SK-N-SH treated with all-trans-retinoic acid at 6 μM for 48 hours (cell line): ENCODE data around the gene AMIGO3.

ENCODE experiments used
- ATAC-seq: fragments of 200-7000 bp; cut with Tn5 transposase; 3 replicates; pipeline ENCODE4 v1.9.1; 2020; ENCODE audit warnings: mild to moderate bottlenecking, moderate library complexity
- ARNTL ChIP-seq: fragments of 450-650 bp; formaldehyde crosslinking; IDR thresholded peaks from 2 replicates; pipeline ENCODE4 v1.5.0; 2020; ENCODE audit warnings: low read depth, mild to moderate bottlenecking, moderate library complexity, borderline replicate concordance
- BACH2 ChIP-seq: fragments of 250-450 bp; sonication (Bioruptor Pico); IDR thresholded peaks from 2 replicates; pipeline ENCODE4 v1.9.0; 2021; ENCODE audit warnings: mild to moderate bottlenecking, borderline replicate concordance
- CSDC2 ChIP-seq: fragments of 250-450 bp; sonication (Bioruptor Pico); IDR thresholded peaks from 2 replicates; pipeline ENCODE4 v1.5.0; 2020; ENCODE audit warnings: mild to moderate bottlenecking, moderate library complexity
- GLIS3 ChIP-seq: fragments of 250-450 bp; sonication (Bioruptor Pico); IDR thresholded peaks from 2 replicates; pipeline ENCODE4 v1.5.0; 2020; ENCODE audit warnings: mild to moderate bottlenecking, moderate library complexity
- ISL1 ChIP-seq: fragments of 250-450 bp; sonication (Bioruptor Pico); IDR thresholded peaks from 2 replicates; pipeline ENCODE4 v2.1.2; 2022; ENCODE audit warnings: mild to moderate bottlenecking, moderate library complexity
- OSR1 ChIP-seq: fragments of 250-450 bp; sonication (Bioruptor Pico); IDR thresholded peaks from 2 replicates; pipeline ENCODE4 v1.8.0; 2022; ENCODE audit warnings: moderate library complexity, mild to moderate bottlenecking, inconsistent platforms
- RARB ChIP-seq: fragments of 250-450 bp; sonication (Bioruptor Pico); IDR thresholded peaks from 2 replicates; pipeline ENCODE4 v1.8.0; 2021; ENCODE audit warnings: mild to moderate bottlenecking, moderate library complexity
- SNAI2 ChIP-seq: fragments of 250-450 bp; sonication (Bioruptor Pico); IDR thresholded peaks from 2 replicates; pipeline ENCODE4 v1.5.0; 2020; ENCODE audit warnings: mild to moderate bottlenecking, moderate library complexity
- ZFP3 ChIP-seq: fragments of 250-450 bp; sonication (Bioruptor Pico); IDR thresholded peaks from 2 replicates; pipeline ENCODE4 v1.5.0; 2020; ENCODE audit warnings: mild to moderate bottlenecking, moderate library complexity
- ZNF565 ChIP-seq: fragments of 450-650 bp; formaldehyde crosslinking; conservative IDR thresholded peaks from 2 replicates; pipeline ENCODE4 v1.5.0; 2020; ENCODE audit warnings: low read depth, mild to moderate bottlenecking, moderate library complexity
- TF ChIP-seq, protein P1 (sequence below): fragments of 250-450 bp; sonication (Bioruptor Pico); IDR thresholded peaks from 2 replicates; pipeline ENCODE4 v1.5.0; 2020; ENCODE audit warnings: mild to moderate bottlenecking, moderate library complexity
- TF ChIP-seq, protein P2 (sequence below): fragments of 250-450 bp; sonication (Bioruptor Pico); IDR thresholded peaks from 2 replicates; pipeline ENCODE4 v1.5.1; 2020; ENCODE audit warnings: low read depth, mild to moderate bottlenecking, moderate library complexity
- TF ChIP-seq, protein P3 (sequence below): fragments of 250-450 bp; sonication (Bioruptor Pico); IDR thresholded peaks from 2 replicates; pipeline ENCODE4 v1.8.0; 2021; ENCODE audit warnings: low read depth, mild to moderate bottlenecking, moderate library complexity, borderline replicate concordance
- TF ChIP-seq, protein P4 (sequence below): fragments of 250-450 bp; sonication (Bioruptor Pico); IDR thresholded peaks from 2 replicates; pipeline ENCODE4 v1.8.0; 2020; ENCODE audit warnings: mild to moderate bottlenecking, moderate library complexity, borderline replicate concordance

The AMIGO3 gene

DNA sequence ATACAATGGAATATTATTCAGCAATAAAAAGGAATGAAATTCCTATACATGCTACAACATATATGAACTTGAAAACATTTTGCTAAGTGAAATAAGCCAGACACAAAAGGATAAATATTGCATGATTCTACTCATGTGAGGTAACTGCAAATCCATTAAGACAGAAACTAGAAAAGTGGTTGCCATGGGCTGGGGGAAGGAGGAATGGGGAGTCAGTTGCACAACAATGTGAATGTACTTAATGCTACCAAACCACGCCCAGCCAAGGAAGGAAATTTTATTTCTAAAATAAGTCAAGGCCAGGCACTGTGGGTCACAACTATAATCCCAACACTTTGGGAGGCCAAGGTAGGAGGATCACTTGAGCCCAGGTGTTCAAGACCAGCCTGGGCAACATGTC, 14.1 kb upstream of the AMIGO3 start (continued):
- TF ChIP-seq, protein P1, sequence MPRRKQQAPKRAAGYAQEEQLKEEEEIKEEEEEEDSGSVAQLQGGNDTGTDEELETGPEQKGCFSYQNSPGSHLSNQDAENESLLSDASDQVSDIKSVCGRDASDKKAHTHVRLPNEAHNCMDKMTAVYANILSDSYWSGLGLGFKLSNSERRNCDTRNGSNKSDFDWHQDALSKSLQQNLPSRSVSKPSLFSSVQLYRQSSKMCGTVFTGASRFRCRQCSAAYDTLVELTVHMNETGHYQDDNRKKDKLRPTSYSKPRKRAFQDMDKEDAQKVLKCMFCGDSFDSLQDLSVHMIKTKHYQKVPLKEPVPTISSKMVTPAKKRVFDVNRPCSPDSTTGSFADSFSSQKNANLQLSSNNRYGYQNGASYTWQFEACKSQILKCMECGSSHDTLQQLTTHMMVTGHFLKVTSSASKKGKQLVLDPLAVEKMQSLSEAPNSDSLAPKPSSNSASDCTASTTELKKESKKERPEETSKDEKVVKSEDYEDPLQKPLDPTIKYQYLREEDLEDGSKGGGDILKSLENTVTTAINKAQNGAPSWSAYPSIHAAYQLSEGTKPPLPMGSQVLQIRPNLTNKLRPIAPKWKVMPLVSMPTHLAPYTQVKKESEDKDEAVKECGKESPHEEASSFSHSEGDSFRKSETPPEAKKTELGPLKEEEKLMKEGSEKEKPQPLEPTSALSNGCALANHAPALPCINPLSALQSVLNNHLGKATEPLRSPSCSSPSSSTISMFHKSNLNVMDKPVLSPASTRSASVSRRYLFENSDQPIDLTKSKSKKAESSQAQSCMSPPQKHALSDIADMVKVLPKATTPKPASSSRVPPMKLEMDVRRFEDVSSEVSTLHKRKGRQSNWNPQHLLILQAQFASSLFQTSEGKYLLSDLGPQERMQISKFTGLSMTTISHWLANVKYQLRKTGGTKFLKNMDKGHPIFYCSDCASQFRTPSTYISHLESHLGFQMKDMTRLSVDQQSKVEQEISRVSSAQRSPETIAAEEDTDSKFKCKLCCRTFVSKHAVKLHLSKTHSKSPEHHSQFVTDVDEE (CRISPR knock-in tag), result no peak
- TF ChIP-seq ARNTL (CRISPR knock-in tag) (no peak), BACH2 (CRISPR knock-in tag) (no peak)
- TF ChIP-seq, all 23 proteins: peak for 0

DNA sequence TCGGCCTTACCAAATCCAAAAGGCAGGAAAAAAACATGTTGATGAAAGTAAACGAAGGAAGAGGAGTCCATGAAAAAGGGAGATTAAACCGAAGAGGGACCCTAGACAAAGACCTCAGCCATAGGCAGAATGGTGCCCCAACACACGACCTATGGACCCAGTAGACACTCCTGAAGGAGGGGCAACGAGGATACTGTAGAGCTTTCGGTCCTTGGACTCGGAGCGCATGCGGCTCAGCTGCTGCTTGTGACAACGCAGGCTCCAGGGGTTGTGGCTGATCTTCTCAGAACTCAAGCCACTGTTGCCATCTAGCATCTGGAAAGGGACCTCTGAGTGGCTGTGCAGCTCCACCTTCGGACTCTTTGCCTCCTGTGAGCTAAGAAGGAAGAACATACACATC, 13.1 kb upstream of the AMIGO3 start:
- TF ChIP-seq SNAI2 (CRISPR knock-in tag) (no peak), CSDC2 (CRISPR knock-in tag) (no peak), GLIS3 (CRISPR knock-in tag) (no peak)
- no peak for ATAC-seq

DNA sequence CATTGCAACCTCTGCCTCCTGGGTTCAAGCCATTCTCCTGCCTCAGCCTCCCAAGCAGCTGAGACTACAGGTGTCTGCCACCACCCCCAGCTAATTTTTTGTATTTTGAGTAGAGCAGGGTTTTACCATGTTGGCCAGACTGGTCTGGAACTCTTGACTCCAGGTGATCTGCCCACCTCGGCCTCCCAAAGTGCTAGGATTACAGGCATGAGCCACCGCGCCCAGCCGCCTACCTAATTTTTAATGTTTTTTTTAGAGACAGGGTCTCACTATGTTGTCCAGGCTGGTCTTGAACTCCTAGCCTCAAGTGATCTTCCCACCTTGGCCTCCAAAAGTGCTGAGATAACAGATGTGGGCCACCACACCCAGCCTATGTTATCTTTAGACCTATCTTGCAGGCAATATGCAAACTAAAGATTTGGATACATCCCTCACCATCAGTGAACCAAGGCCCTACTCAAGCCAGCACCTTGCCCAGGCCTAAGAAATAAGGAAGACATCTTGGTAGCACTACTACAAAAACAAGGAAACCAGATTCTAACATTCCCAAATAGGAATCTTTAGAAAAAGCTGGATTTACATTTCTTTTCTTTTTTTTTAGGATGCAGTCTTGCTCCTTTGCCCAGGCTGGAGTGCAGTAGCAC, 10.6 kb upstream of the AMIGO3 start:
- ATAC-seq, result no peak
- TF ChIP-seq ZFP3 (CRISPR knock-in tag) (no peak), ISL1 (no peak), OSR1 (CRISPR knock-in tag) (no peak), SNAI2 (CRISPR knock-in tag) (no peak), RARB (CRISPR knock-in tag) (no peak), BACH2 (CRISPR knock-in tag) (no peak)
- TF ChIP-seq, protein P2, sequence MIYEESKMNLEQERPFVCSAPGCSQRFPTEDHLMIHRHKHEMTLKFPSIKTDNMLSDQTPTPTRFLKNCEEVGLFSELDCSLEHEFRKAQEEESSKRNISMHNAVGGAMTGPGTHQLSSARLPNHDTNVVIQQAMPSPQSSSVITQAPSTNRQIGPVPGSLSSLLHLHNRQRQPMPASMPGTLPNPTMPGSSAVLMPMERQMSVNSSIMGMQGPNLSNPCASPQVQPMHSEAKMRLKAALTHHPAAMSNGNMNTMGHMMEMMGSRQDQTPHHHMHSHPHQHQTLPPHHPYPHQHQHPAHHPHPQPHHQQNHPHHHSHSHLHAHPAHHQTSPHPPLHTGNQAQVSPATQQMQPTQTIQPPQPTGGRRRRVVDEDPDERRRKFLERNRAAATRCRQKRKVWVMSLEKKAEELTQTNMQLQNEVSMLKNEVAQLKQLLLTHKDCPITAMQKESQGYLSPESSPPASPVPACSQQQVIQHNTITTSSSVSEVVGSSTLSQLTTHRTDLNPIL (CRISPR knock-in tag), result no peak

DNA sequence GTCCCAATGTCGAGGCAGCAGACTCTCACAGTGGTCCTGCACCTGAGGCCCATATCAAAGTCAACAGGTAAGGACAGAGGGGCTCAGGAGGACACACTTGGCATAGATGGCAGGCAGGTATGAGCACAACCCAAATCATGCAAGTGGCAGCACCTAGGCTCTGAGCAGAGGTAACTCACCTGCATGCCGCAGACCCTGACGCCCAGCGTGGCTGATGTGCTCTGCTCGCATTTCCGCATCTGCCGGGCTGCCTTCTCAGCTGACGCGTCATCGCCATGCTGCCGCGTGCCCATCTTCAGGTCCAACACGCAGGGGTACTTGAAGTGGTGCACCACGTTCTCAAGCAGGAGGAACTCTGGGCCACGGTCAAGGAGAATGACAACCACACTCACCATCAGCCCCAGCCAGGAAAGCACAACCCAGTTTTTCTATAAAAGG, 8.5 kb upstream of the AMIGO3 start:
- no peak for ATAC-seq
- TF ChIP-seq ZNF565 (CRISPR knock-in tag) (no peak), ZFP3 (CRISPR knock-in tag) (no peak), GLIS3 (CRISPR knock-in tag) (no peak), ARNTL (CRISPR knock-in tag) (no peak), RARB (CRISPR knock-in tag) (no peak), ISL1 (no peak), CSDC2 (CRISPR knock-in tag) (no peak)
- TF ChIP-seq, protein P3, sequence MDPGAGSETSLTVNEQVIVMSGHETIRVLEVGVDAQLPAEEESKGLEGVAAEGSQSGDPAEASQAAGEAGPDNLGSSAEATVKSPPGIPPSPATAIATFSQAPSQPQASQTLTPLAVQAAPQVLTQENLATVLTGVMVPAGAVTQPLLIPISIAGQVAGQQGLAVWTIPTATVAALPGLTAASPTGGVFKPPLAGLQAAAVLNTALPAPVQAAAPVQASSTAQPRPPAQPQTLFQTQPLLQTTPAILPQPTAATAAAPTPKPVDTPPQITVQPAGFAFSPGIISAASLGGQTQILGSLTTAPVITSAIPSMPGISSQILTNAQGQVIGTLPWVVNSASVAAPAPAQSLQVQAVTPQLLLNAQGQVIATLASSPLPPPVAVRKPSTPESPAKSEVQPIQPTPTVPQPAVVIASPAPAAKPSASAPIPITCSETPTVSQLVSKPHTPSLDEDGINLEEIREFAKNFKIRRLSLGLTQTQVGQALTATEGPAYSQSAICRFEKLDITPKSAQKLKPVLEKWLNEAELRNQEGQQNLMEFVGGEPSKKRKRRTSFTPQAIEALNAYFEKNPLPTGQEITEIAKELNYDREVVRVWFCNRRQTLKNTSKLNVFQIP, result no peak

DNA sequence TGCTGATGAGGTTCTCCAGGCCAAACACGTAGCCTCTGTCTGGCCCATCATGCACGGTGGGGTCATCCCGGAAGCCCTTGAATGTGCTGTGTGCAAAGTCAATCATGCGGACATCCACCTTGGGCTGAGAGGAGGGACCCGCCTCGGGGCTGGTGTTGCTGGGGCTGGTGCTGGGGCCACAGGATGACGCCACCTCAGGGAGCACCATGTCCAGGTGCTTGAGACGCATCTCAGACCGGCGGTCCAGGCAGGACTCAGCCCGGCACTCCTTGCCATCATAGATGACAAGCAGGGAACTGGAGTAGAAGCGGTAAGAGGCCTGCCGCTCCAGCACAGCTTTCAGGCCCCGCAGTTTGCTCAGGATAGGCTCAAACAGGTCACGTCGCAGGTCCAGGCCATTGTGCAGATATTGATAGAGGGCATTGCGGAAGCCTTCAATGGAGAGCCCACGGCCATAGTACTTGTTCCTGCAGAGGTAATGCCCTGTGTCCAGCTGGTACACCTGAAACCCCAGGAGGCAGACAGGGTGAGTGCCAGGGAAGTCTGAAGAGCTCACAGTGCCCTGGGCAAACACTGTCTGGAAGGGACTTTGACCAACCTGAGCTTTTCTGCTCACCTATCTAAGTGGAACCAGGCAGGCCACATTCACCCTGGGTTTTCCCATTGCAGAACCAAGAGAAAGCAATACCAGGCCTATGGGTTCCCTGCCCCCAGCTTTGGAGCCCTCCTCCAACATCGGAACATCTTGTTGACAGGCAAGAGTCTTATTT, 7.9 kb upstream of the AMIGO3 start:
- no peak for TF ChIP-seq SNAI2 (CRISPR knock-in tag)
- TF ChIP-seq, protein P4, sequence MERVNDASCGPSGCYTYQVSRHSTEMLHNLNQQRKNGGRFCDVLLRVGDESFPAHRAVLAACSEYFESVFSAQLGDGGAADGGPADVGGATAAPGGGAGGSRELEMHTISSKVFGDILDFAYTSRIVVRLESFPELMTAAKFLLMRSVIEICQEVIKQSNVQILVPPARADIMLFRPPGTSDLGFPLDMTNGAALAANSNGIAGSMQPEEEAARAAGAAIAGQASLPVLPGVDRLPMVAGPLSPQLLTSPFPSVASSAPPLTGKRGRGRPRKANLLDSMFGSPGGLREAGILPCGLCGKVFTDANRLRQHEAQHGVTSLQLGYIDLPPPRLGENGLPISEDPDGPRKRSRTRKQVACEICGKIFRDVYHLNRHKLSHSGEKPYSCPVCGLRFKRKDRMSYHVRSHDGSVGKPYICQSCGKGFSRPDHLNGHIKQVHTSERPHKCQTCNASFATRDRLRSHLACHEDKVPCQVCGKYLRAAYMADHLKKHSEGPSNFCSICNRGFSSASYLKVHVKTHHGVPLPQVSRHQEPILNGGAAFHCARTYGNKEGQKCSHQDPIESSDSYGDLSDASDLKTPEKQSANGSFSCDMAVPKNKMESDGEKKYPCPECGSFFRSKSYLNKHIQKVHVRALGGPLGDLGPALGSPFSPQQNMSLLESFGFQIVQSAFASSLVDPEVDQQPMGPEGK (CRISPR knock-in tag), result no peak
- no peak for ATAC-seq
